ENCODE data around the gene NT5DC4.

NT5DC4 gene

GRCh38 chr2:112686348-112687217 lies 34.2 kb upstream of the NT5DC4 start:
- no peak for ATAC-seq
- TF ChIP-seq BACH2 (CRISPR knock-in tag; IDR thresholded peaks at IDR 0.05; ENCODE audit: borderline replicate concordance), result no peak
- no peak for TF ChIP-seq RARB (CRISPR knock-in tag; IDR thresholded peaks at IDR 0.05)
- no peak for TF ChIP-seq CSDC2 (CRISPR knock-in tag; IDR thresholded peaks at IDR 0.05)
- TF ChIP-seq GLIS3 (CRISPR knock-in tag; IDR thresholded peaks at IDR 0.05), result no peak
- no peak for TF ChIP-seq ARNTL (CRISPR knock-in tag; IDR thresholded peaks at IDR 0.05; ENCODE audit: borderline replicate concordance, low read depth)
- no peak for TF ChIP-seq ZNF565 (CRISPR knock-in tag; conservative IDR thresholded peaks at IDR 0.05; ENCODE audit: low read depth)
- TF ChIP-seq ESRRG (CRISPR knock-in tag; IDR thresholded peaks at IDR 0.05), result no peak
- no peak for TF ChIP-seq PPARA (CRISPR knock-in tag; IDR thresholded peaks at IDR 0.05; ENCODE audit: borderline replicate concordance)
- no peak for TF ChIP-seq ZFP30 (CRISPR knock-in tag; IDR thresholded peaks at IDR 0.05)
- TF ChIP-seq, protein P1, sequence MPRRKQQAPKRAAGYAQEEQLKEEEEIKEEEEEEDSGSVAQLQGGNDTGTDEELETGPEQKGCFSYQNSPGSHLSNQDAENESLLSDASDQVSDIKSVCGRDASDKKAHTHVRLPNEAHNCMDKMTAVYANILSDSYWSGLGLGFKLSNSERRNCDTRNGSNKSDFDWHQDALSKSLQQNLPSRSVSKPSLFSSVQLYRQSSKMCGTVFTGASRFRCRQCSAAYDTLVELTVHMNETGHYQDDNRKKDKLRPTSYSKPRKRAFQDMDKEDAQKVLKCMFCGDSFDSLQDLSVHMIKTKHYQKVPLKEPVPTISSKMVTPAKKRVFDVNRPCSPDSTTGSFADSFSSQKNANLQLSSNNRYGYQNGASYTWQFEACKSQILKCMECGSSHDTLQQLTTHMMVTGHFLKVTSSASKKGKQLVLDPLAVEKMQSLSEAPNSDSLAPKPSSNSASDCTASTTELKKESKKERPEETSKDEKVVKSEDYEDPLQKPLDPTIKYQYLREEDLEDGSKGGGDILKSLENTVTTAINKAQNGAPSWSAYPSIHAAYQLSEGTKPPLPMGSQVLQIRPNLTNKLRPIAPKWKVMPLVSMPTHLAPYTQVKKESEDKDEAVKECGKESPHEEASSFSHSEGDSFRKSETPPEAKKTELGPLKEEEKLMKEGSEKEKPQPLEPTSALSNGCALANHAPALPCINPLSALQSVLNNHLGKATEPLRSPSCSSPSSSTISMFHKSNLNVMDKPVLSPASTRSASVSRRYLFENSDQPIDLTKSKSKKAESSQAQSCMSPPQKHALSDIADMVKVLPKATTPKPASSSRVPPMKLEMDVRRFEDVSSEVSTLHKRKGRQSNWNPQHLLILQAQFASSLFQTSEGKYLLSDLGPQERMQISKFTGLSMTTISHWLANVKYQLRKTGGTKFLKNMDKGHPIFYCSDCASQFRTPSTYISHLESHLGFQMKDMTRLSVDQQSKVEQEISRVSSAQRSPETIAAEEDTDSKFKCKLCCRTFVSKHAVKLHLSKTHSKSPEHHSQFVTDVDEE (CRISPR knock-in tag; IDR thresholded peaks at IDR 0.05), result no peak
- TF ChIP-seq POU6F1 (CRISPR knock-in tag; IDR thresholded peaks at IDR 0.05; ENCODE audit: borderline replicate concordance, low read depth), result no peak
- TF ChIP-seq ZNF8 (CRISPR knock-in tag; IDR thresholded peaks at IDR 0.05), result no peak
- no peak for TF ChIP-seq ISL1 (CRISPR knock-in tag; IDR thresholded peaks at IDR 0.05)
- TF ChIP-seq ZNF70 (CRISPR knock-in tag; IDR thresholded peaks at IDR 0.05), result no peak
- TF ChIP-seq, protein P2, sequence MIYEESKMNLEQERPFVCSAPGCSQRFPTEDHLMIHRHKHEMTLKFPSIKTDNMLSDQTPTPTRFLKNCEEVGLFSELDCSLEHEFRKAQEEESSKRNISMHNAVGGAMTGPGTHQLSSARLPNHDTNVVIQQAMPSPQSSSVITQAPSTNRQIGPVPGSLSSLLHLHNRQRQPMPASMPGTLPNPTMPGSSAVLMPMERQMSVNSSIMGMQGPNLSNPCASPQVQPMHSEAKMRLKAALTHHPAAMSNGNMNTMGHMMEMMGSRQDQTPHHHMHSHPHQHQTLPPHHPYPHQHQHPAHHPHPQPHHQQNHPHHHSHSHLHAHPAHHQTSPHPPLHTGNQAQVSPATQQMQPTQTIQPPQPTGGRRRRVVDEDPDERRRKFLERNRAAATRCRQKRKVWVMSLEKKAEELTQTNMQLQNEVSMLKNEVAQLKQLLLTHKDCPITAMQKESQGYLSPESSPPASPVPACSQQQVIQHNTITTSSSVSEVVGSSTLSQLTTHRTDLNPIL (CRISPR knock-in tag; IDR thresholded peaks at IDR 0.05; ENCODE audit: low read depth), result no peak
- TF ChIP-seq SNAI2 (CRISPR knock-in tag; IDR thresholded peaks at IDR 0.05), result no peak
- TF ChIP-seq CSRNP3 (CRISPR knock-in tag; IDR thresholded peaks at IDR 0.05), result no peak

- TF ChIP-seq, protein P2 (CRISPR knock-in tag; IDR thresholded peaks at IDR 0.05; ENCODE audit: low read depth), result no peak
- ATAC-seq, result no peak
Measured at GRCh38 chr2:112687522-112687921, 33.3 kb upstream of the NT5DC4 start.

DNA sequence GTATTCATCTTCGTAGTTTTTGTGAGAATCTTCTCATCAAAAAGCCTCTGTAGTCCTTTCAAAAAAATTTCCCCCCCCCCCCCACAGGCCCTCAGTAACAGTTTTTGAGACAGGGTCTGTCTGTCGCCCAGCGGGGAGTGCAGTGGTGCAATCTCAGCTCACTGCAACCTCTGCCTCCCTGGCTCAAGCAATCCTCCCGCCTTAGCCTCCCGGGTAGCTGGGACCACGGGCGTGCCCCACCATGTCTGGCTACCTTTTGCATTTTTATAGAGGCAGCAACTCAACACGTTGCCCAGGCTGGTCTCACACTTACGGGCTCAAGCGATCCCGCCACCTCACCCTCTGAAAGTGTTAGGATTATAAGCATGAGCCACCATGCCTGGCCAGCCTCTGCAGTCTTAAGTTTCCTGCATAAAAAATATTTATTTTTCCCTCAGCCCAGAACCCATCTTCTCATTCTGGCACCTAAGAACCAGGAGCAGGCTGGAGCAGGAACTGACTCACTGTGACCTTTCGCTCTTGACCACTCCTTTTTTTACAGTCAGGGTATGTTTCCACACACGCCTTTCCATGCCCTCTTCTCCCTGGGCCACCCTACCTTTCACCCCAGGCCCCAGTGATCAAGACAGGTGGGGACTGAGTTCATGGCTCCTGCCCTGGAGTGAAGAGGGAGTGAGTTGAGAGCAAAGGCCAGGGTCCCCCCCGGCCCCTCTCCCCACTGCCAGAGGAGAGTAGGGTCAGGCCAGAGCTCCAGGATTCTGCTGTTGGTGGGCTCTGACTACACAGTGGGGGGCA lies 32.5 kb upstream of the NT5DC4 start:
- ATAC-seq, result no peak
- TF ChIP-seq PPARA (CRISPR knock-in tag; IDR thresholded peaks at IDR 0.05; ENCODE audit: borderline replicate concordance), result no peak
- TF ChIP-seq, protein P2 (CRISPR knock-in tag; IDR thresholded peaks at IDR 0.05; ENCODE audit: low read depth), result no peak
- TF ChIP-seq ZFP30 (CRISPR knock-in tag; IDR thresholded peaks at IDR 0.05), result no peak
- no peak for TF ChIP-seq TCF4 (CRISPR knock-in tag; IDR thresholded peaks at IDR 0.05; ENCODE audit: borderline replicate concordance)
- no peak for TF ChIP-seq SNAI2 (CRISPR knock-in tag; IDR thresholded peaks at IDR 0.05)
- no peak for TF ChIP-seq ISL1 (CRISPR knock-in tag; IDR thresholded peaks at IDR 0.05)
- no peak for TF ChIP-seq POU6F1 (CRISPR knock-in tag; IDR thresholded peaks at IDR 0.05; ENCODE audit: borderline replicate concordance, low read depth)
- no peak for TF ChIP-seq ESRRG (CRISPR knock-in tag; IDR thresholded peaks at IDR 0.05)
- no peak for TF ChIP-seq ZC3H10 (CRISPR knock-in tag; IDR thresholded peaks at IDR 0.05)
- TF ChIP-seq ARNTL (CRISPR knock-in tag; IDR thresholded peaks at IDR 0.05; ENCODE audit: borderline replicate concordance, low read depth), result no peak
- TF ChIP-seq, protein P1 (CRISPR knock-in tag; IDR thresholded peaks at IDR 0.05), result no peak
- no peak for TF ChIP-seq ZFP3 (CRISPR knock-in tag; IDR thresholded peaks at IDR 0.05)

Data from SK-N-SH treated with all-trans-retinoic acid at 6 μM for 48 hours (cell line).